ENCODE results near the gene ZNF341. TPM values are rescaled to one million over a fixed set of nuclear protein-coding genes. Genes with fewer than 3 reads are reported as not detected.

The ZNF341 gene
- total and polyA plus RNA-seq, 9 of the 15 experiments (the other 6 are each of a cell fraction or from before 2014, with no cell fraction given): 0.08 to 2.6 (median 1.0) TPM

DNA sequence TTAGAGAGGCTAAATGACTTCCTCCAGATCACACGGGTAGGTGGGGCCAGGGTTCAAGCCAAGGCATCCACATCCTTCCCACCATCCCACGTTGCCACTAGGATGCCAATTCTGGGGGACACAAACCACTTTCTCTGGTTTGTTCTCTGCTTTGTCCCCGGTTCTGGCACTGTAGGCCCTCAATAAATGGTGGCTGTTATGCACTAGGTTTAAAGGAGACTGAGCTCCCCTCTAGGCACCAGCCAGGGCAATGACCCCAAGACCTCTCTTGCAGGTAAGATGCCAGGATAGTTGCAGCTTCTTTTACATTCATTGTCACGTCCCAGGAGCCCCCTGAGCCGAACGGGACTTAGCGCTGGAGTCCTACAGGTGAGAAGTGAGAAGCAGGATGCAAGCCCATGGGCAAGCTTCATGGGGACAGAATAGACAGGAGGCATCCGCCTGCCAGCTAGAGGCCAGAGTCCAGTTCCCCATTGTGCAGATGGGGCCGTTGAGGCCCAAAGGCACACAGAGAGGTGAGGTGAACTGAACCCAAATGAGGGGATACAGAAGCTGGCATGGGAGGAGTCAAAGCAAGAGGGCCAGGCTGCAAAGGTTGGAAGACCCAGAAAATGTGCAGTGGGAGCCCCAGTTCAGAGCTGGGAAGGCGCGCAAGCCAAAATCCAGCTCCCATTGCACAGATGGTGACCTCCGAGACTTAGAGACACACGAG is 12.4 kb upstream of the ZNF341 start (continued):
- TF ChIP-seq ZNF318 (IDR thresholded peaks at IDR 0.05; ENCODE audit: borderline replicate concordance in 1 of 2, low read depth in 1 of 2) (no peak), HLTF (IDR thresholded peaks at IDR 0.05) (no peak), KAT8 (IDR thresholded peaks at IDR 0.05; ENCODE audit: low read depth) (no peak), STAG1 (CRISPR knock-in tag; IDR thresholded peaks at IDR 0.05; ENCODE audit: borderline replicate concordance) (0 out of 2 replicates have a peak, but pooled peaks have one; percentile 37), DIDO1 (tag; IDR thresholded peaks at IDR 0.05; ENCODE audit: low read depth) (no peak), BRD4 (IDR thresholded peaks at IDR 0.05) (no peak), SREBF1 (IDR thresholded peaks at IDR 0.05; ENCODE audit: borderline replicate concordance, low read depth, low read length) (no peak), CTBP1 (IDR thresholded peaks at IDR 0.05; ENCODE audit: borderline replicate concordance) (0 out of 2 replicates have a peak, but pooled peaks have one; percentile 0)
- TF ChIP-seq, protein P1, sequence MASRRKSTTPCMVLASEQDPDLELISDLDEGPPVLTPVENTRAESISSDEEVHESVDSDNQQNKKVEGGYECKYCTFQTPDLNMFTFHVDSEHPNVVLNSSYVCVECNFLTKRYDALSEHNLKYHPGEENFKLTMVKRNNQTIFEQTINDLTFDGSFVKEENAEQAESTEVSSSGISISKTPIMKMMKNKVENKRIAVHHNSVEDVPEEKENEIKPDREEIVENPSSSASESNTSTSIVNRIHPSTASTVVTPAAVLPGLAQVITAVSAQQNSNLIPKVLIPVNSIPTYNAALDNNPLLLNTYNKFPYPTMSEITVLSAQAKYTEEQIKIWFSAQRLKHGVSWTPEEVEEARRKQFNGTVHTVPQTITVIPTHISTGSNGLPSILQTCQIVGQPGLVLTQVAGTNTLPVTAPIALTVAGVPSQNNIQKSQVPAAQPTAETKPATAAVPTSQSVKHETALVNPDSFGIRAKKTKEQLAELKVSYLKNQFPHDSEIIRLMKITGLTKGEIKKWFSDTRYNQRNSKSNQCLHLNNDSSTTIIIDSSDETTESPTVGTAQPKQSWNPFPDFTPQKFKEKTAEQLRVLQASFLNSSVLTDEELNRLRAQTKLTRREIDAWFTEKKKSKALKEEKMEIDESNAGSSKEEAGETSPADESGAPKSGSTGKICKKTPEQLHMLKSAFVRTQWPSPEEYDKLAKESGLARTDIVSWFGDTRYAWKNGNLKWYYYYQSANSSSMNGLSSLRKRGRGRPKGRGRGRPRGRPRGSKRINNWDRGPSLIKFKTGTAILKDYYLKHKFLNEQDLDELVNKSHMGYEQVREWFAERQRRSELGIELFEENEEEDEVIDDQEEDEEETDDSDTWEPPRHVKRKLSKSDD (conservative IDR thresholded peaks at IDR 0.05; ENCODE audit: low read length): no peak
- TF ChIP-seq, protein P2, sequence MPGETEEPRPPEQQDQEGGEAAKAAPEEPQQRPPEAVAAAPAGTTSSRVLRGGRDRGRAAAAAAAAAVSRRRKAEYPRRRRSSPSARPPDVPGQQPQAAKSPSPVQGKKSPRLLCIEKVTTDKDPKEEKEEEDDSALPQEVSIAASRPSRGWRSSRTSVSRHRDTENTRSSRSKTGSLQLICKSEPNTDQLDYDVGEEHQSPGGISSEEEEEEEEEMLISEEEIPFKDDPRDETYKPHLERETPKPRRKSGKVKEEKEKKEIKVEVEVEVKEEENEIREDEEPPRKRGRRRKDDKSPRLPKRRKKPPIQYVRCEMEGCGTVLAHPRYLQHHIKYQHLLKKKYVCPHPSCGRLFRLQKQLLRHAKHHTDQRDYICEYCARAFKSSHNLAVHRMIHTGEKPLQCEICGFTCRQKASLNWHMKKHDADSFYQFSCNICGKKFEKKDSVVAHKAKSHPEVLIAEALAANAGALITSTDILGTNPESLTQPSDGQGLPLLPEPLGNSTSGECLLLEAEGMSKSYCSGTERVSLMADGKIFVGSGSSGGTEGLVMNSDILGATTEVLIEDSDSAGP (CRISPR knock-in tag; IDR thresholded peaks at IDR 0.05): no peak

Data from K562 (cell line).